Lung (tissue), 12 donors: ENCODE measurements around the gene TOX2. TPM values are rescaled to one million over a fixed set of nuclear protein-coding genes. Genes with fewer than 3 reads are reported as not detected.

Source experiments
- ATAC-seq: fragments of 200-7000 bp; cut with Tn5 transposase; one replicate; pipeline ENCODE4 v1.9.1; 2020; ENCODE audit warnings: moderate number of reproducible peaks; ENCODE audit not compliant: insufficient read depth, low FRiP score
- DNase-seq, 3 donors: peaks; one replicate each; pipeline ENCODE4 v3.0.0-alpha.2; 2013 to 2017
- H3K27ac ChIP-seq, 2 donors: one replicate each; pipeline ENCODE4 v1.5.1; 2013; ENCODE audit warnings: mild to moderate bottlenecking in 2 of 2, moderate library complexity in 2 of 2, control low read depth in 1 of 2, inconsistent platforms in 1 of 2, low read depth in 1 of 2, low read length in 1 of 2
- H3K27me3 ChIP-seq, 3 donors: one replicate each; pipeline ENCODE4 v1.5.1; 2013; ENCODE audit warnings: low read length in 2 of 3; ENCODE audit not compliant: control insufficient read depth in 3 of 3, insufficient read depth in 3 of 3
- H3K36me3 ChIP-seq, 4 donors: one replicate each; pipeline ENCODE4 v1.5.1; 2013; ENCODE audit warnings: low read length in 4 of 4, mild to moderate bottlenecking in 1 of 4, moderate library complexity in 1 of 4; ENCODE audit not compliant: control insufficient read depth in 4 of 4, insufficient read depth in 4 of 4
- H3K4me1 ChIP-seq, 5 donors: one replicate each; pipeline ENCODE4 v1.5.1; 2013; ENCODE audit warnings: low read length in 5 of 5, mild to moderate bottlenecking in 2 of 5, moderate library complexity in 1 of 5; ENCODE audit not compliant: control insufficient read depth in 5 of 5, insufficient read depth in 5 of 5
- H3K4me3 ChIP-seq: one replicate; pipeline ENCODE4 v1.5.1; 2013; ENCODE audit warnings: mild to moderate bottlenecking, control low read depth, moderate library complexity
- H3K9ac ChIP-seq, 2 donors: one replicate each; pipeline ENCODE4 v1.5.1; 2013; ENCODE audit warnings: low read length in 2 of 2, control low read depth in 1 of 2; ENCODE audit not compliant: insufficient read depth in 1 of 2
- H3K9me3 ChIP-seq, 4 donors: one replicate each; pipeline ENCODE4 v1.5.1; 2013; ENCODE audit warnings: low read length in 3 of 4, mild to moderate bottlenecking in 1 of 4, moderate library complexity in 1 of 4; ENCODE audit not compliant: control insufficient read depth in 4 of 4, insufficient read depth in 3 of 4
- WGBS, 2 donors: extraction: QIAGEN DNeasy Blood & Tissue Kit; methylation state at CpG; one replicate each; pipeline ENCODE4 v1.1.7; 2013; 5-methylcytosine and 5-hydroxymethylcytosine counted together
- polyA plus RNA-seq, 2 donors: library from polyadenylated mRNA; stranded (reverse); fragments of 200-250 nt; gene quantifications; one replicate each; pipeline ENCODE4 v1.2.1, GENCODE V29; 2013
- total RNA-seq, 2 donors: library from RNA; depleted of rRNA in 1 of 2; stranded (reverse); fragments of >200 nt in 1 of 2; gene quantifications; one replicate each; pipeline ENCODE4 v1.2.1, GENCODE V29; 2014 to 2021
- TF ChIP-seq, protein P1 (sequence below): IDR thresholded peaks from 2 replicates; pipeline ENCODE4 v1.5.1; 2012; ENCODE audit warnings: mild to moderate bottlenecking; ENCODE audit errors: control extremely low read depth, extremely low read depth
- donor health status: control.
- donor health status: control.
- donor health status: Bipolar disorder and iron deficiency.
- donor health status: healthy.
- donor health status: DM: yes; HTN: yes; CAD: no.

Gene TOX2
- total and polyA plus RNA-seq, 4 donors, result 12.0 to 25.5 (median 16.6) TPM

DNA sequence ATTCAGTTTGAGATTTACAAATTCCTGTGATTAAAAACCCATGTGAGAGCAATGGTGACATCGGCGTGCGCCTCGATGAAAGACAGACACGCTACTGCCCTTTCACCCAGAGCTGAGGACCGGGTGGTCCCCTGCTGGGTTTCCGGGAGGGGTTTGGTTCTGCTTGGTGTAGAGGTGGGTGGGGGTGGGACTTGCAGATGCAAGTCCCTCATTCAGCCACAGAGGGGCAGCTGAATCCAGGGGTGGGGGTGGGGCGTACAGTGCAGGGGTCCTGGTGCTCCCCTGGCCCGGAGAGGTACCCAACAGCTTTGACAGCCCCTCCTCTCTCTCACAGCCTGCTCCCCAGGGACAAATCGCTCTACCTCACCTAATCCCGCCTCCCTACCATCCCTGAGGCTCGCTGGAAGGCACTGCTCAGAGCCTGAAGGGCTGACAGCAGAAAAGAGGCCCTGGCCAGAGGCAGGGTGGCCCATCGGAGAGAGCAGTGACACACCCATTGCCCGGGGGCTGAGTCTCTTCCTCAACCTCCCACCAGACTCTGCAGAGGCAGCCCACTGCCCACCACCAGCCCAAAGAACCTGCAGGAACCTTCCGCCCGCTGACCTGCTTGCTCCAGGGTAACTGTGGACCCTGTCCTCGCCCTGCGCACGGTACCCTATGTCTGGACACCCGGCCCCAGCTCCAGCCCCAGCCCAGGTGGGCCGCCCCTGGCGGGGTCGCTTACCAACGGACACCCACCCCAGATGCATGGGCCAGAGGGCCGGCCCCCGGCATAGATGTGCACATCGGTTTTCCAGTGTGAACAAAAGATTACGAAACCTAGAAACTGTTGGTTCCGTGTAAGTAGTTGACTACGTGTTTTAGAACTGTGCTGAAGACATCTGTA, 153.9 kb downstream of the TOX2 start:
- DNase-seq, result no peak
- H3K27ac ChIP-seq, result no peak overlapping the region

DNA sequence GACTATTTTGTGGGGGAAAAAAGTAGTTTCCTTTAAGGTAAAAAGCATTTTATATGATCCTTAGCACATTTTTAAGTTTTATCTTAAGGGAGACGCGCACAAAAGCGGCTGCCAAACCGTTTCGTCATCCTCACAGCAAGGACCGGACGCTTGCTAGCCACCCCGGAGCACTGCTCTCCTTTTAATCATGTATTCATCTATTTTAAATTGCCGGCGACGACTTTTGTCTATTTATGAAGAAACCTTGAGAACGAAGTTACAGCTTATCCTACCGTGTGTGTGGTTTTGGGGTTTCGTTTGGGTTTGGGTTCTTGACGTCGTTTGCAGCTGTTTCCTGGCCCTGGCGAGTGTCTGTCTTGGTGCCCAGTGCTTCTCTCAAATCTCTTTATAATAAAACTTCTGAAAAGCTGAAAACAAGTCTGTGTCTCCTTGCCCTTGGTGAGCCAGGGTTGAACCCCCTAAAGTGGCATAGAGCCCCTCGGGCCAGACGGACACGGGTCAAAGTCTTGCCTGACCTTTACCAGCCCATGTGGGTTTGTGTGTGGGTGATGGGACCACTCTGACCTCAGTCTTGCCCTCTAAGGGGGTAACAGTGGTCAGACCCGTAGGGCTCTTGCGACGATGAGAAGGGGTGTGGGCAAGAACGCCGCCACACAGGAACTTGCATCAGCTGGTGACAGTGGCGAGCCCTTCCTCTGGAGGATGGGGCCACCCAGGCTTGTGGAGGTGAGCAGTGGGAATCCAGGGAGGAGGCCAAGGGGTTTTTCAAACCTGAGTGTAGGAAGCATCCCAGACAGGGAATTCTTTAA, 154.8 kb downstream of the TOX2 start:
- Histone ChIP-seq H3K27ac (no peak overlapping the region), H3K27me3 (no peaks in the 10 kb centered on the region), H3K4me1 (no peaks in the 10 kb centered on the region), H3K4me3 (no peak overlapping the region), H3K36me3 (peaks cover 0 to 8% (median 3%) of the 10 kb centered on the region in 4 donors), H3K9ac (no peak overlapping the region), H3K9me3 (no peaks in the 10 kb centered on the region)
- DNase-seq, result peak in 1 of 3 donors; percentile 29
- TF ChIP-seq, protein P1, sequence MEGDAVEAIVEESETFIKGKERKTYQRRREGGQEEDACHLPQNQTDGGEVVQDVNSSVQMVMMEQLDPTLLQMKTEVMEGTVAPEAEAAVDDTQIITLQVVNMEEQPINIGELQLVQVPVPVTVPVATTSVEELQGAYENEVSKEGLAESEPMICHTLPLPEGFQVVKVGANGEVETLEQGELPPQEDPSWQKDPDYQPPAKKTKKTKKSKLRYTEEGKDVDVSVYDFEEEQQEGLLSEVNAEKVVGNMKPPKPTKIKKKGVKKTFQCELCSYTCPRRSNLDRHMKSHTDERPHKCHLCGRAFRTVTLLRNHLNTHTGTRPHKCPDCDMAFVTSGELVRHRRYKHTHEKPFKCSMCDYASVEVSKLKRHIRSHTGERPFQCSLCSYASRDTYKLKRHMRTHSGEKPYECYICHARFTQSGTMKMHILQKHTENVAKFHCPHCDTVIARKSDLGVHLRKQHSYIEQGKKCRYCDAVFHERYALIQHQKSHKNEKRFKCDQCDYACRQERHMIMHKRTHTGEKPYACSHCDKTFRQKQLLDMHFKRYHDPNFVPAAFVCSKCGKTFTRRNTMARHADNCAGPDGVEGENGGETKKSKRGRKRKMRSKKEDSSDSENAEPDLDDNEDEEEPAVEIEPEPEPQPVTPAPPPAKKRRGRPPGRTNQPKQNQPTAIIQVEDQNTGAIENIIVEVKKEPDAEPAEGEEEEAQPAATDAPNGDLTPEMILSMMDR, result no peak
- no peak for ATAC-seq
- WGBS, 2 donors, result 26 to 61% methylated on average over 26 of the region's 26 CpGs

More for the DNA sequence above, 153.9 kb downstream of the TOX2 start:
- no peak for ATAC-seq
- TF ChIP-seq, protein P1, result no peak
- Histone ChIP-seq H3K27me3 (no peaks in the 10 kb centered on the region), H3K9ac (no peak overlapping the region), H3K4me3 (no peak overlapping the region), H3K4me1 (no peaks in the 10 kb centered on the region), H3K9me3 (no peaks in the 10 kb centered on the region), H3K36me3 (peaks cover 0 to 8% (median 3%) of the 10 kb centered on the region in 4 donors)
- WGBS, 2 donors, result 53 to 75% methylated on average over 29 to 30 of the region's 30 CpGs

DNA sequence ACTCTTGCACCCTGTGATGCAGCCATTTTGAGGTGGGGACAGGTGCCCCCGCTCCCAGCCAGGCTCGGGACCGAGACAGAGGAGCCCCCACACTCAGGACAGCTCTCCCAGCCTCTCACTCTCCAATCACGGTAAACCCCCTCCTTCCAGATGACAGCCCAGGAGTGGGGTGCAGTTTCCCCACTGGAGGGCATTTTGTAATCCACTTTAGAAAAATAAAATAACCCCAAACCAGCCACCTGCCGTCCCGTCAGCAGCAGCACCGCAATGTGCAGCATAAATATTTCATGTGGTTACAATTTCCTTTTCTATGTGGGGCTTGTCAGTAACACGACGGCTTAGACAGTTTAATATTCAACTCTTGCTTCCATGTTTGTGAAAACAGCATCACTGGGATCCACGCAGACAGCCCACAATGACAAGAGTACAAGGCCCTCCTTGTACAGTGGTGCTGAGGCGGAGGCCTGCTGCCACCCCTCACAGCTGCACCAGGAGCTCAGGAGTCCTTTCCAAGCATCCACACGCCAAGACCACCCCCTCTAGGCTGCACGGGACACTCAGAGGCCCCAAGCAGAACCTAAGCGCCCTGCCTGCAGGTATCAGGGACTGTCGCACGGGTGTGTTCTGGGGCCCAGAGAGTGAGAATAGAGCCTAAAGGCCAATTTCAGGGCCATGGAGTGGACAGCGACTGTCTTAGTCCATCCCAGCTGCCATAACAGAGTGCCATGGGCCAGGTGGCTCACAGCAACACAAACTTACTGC, 155.7 kb downstream of the TOX2 start:
- H3K9me3 ChIP-seq, result no peaks in the 10 kb centered on the region
- H3K27me3 ChIP-seq, result no peaks in the 10 kb centered on the region
- DNase-seq (no peak), ATAC-seq (no peak)
- TF ChIP-seq, protein P1, result no peak
- no peak overlapping the region for H3K4me3 ChIP-seq
- no peak overlapping the region for H3K9ac ChIP-seq
- H3K4me1 ChIP-seq, result no peaks in the 10 kb centered on the region
- peaks cover 0 to 8% (median 3%) of the 10 kb centered on the region in 4 donors for H3K36me3 ChIP-seq
- WGBS, 2 donors, result 52 to 66% methylated on average over 17 of the region's 17 CpGs
- H3K27ac ChIP-seq, result no peak overlapping the region
